HT1080 (cell line): ENCODE data around the gene FAM107B. TPM values are rescaled to one million over a fixed set of nuclear protein-coding genes. Genes with fewer than 3 reads are reported as not detected.

Source experiments
- DNase-seq: peaks from one replicate; pipeline ENCODE4 v3.0.0-alpha.2; 2015; ENCODE audit warnings: low read depth
- total RNA-seq: library from RNA; depleted of rRNA; stranded (reverse); fragments of >200 nt; shearing (Covaris generic); gene quantifications from 2 replicates; pipeline ENCODE4 v1.2.3, GENCODE V29; 2014

FAM107B gene
- total RNA-seq, 1 experiment from 2014 or later, result 9.8 TPM

DNA sequence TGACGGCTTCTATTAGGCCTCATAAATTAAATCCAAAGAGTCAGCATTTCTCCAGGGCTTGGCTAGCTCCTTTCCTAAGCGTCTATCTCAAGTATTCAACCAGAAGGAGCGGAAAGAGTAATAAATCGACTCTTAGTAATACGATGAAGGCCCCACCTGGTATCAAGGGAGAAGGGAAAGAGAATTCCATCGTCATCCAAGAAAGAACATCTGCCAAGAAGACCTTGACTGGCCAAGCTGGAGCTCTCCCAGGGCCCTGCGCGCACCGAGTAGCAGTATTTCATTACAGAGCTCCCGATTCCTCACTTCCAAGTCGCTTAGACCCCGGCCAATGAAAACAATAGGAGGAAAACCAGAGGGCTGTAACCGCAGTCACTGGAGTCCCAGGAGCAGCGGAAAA lies 266.0 kb downstream of the FAM107B start:
- DNase-seq, result no peak

DNA sequence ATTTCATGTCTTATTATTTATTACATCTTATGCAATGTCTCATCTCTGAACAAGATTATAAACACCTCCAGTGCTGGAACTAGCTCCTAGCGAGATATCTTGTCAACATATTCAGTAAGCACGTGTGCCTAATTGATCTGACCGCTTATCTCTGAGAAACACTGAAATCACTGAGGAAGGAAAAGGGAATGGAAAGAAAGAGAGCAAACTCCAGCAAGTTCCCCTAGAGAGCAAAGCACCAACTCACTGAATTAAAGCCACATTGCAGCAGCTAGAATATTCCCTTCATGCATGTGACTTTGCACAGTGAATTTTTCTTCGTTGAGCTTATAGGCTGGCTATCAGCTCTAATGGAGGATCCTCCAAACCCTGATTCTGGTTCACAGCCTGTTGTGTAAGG lies 266.9 kb downstream of the FAM107B start:
- DNase-seq, result no peak

DNA sequence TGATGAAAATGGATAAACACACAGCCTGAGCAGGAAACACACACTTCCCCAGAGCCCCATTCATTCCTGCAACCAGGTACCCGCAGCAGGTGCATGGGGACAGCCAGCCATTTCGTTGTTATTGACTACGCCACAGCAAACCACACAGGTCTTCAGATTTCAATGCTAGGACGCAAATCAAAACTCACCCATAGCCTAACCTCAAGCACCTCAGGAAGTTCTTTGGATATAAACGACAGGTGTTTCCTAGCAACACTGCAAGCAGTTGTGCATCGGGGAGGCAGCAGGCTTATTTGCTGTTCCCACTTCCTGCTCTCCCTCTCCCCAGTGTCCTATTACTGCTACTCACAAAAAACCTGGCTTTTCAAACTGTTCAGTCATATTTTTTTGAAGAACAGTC lies 267.5 kb downstream of the FAM107B start:
- DNase-seq, result peak; percentile 46

DNA sequence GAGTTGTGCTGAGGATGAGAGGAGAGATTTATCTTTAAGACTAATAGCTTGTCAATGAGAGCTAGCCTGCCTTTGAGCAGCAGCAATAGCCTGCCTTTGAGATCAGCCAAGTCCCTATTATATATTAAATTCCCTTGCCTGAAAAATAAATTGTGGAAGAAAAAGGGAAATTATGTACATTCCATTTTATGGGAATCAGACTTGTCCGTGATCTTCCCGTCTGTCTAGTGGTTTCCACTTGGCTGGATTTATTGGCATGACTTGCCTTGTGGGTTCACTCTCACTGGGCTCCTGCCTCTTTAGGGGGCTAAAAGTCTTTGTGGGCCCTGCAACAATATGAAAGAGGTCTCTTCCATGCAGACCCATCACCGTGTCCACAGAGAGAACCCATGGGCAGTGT lies 272.3 kb downstream of the FAM107B start:
- DNase-seq, result no peak

DNA sequence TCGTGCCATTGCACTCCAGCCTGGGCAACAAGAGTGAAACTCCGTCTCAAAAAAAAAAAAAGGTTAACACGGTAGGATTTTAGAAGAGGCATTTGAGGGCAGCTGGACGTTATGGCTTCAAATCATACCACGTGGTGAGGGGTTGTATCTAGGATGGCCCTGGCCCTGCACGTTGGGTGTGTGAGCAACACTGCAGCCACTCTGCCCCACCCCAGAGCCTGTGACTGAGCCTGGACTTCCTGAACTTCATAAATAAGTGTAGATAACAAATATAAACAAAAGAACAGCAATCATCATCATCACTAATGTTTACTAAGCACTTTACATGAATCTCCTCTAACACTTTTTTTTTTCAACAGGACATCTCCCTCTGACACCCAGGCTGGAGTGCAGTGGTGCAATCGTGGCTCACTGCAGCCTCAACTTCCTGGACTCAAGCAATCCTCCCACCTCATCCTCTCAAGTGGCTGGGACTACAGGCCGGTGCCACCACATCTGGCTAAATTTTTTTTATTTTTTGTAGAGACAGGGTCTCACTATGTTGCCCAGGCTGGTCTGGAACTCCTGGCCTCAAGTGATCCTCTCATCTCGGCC lies 274.4 kb downstream of the FAM107B start:
- DNase-seq, result no peak

DNA sequence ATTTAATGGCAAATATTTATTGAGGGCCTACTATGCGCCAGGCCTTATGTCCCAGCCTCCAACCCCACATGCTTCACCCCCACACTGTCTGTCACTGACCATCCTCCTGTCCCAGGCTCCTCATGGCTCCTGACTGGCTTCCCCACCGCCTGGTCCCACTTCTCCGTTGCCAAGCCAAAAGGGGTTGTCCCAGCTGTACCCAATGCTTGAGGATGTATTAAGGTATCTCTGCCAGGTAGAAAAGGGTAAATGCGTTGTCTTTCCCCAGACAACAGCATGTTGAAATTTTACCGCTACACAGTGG lies 275.1 kb downstream of the FAM107B start:
- DNase-seq, result no peak

DNA sequence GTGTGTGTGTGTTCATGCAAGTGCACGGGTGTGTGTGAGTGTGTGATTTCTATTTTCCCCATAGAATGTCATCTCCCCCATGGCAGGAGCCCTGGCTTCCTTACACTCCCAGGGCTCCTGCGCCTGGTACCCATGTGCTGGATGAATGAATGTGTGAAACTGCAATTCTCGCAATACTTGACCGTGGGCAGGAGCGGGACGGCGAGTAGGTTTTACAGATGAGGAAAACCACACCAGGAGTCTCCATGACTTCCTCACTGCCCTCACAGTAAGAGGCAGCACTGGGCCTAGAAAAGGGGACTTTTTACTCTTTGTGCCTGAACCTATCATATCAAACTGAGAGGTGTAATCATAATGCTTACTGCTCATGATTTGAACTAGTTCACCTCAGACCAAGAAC lies 276.4 kb downstream of the FAM107B start:
- no peak for DNase-seq

DNA sequence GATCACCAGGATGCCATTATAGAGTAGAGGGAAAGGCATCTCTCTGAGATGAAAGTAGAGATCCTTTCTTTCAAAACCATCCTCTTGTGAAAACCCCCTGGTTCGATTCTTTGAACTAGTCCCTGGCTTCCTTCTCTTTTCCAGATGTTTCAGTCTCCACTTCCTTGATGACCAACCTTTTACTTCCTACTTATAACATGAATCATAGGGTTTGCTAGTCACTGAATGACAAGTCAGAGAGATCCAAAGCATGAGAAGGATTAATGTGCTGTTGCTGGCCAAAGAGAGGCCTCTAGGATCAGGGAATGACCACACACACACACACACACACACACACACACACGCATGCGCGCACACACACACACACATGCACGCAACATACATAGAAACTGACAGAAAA lies 282.9 kb downstream of the FAM107B start:
- peak; percentile 48 for DNase-seq

DNA sequence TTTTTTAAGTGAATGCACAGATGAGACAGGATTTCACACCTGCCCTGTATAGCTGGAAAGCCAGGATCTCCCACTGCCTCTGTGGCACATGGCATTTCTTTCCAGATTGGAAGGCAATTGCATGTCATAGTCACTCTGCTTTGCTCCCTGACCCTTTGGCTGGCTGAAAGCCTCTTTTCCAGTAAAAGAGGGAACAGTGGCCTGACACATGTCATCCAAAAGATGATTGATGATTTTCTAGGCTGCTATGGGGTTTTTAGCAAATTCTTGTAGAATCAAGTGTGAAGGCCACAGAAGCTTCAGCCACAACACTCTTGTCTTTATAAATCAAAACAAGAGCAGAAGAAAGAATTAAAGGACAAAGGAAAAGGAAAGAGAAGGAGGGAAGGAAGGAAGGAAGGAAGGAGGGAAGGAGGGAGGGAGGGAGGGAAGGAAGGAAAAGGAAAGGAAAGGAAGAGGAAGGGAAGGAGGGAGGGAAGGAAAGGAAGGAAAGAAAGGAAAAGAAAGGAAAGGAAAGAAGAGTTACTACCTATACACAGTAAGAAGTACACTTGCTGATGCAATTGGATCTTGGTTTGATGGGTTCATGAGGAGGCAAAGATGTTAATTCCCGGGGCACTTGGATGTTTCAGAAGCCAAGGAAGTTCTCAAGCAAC lies 285.0 kb downstream of the FAM107B start:
- DNase-seq, result no peak

DNA sequence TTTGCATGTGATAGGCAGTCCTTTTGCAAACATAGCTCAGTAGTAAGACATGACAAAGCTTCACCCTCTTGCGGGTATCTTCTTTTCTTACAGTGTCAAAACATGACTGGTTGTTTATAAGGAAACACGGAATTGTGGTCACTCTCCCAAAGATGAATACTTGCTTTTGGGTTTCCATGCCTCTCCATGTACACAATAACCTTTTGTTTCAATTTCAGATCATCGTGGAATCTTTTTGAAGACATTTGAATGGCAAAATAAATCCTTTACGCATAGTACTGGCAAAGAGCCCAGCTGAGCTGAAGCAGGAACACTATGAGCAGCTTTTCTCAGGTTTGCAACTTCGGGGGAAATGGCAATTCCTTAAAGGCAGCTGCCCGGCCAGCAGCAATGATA lies 287.2 kb downstream of the FAM107B start:
- DNase-seq, result peak; percentile 49

DNA sequence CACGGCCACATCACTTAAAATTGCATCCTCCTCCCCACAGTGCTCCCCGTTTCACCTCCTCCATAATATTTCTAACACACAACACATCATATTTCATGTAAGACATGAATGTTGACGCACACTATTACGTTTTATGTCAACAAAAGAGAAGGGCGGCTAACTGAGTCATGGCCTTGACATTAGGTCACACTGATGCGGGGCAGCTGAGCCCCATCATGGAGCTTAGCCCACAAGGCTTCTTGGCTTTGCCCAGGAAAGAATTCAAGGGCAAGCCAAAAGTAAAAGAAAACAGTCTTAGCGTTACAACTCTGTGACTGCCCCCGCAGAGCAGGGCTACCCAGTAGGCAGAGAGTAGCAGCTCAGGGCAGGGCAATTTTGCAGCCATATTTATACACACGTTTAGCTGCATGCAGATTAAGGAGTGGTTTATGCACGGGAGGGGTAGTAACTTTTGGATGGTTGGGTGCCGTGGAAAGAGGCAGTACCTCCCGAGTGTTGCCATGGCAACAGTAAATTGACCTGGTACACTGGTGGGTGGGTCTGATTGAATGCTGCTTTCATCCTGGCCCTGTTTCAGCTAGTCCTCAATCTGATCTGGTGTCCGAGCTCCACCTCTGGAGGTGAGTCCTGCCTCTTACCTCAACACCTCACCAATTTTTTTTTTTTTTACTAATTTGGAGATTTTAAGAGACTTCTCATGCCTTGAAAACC lies 287.8 kb downstream of the FAM107B start:
- DNase-seq, result no peak

DNA sequence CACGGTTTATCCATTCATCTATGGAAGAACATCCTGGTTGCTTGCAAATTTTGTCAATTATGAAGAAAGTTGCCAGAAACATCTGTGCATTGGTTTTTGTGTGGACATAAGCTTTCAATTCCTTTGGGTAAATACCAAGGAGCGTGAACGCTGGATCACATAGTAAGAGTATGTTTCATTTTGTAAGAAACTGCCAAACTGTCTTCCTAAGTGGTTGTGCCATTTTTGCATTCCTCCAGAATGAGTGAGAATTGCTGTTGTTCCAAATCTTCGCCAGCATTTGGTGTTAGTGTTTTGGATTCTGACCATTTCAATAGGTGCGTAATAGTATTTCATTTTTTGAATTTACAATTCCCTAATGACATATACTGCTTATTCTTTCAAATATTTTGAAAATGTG lies 288.7 kb downstream of the FAM107B start:
- no peak for DNase-seq

DNA sequence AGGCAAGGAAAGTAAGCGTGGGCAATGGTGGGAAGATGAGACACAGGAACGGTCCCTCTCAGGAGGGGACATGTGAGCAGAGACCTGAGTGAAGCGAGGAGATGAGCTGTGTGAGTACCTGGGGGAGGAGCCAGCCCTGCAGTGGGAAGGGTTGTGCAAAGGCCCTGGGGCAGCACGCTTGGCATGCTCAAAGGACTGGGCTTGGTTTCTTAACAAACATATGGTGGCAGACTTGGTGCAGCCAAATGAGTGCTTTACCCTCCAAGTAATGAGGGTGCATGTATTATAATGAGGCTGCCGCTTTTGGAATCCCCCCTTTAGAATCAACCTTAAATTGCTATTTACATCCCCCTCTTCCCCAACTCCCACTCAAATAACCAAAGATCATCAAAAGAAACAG lies 291.3 kb downstream of the FAM107B start:
- no peak for DNase-seq

DNA sequence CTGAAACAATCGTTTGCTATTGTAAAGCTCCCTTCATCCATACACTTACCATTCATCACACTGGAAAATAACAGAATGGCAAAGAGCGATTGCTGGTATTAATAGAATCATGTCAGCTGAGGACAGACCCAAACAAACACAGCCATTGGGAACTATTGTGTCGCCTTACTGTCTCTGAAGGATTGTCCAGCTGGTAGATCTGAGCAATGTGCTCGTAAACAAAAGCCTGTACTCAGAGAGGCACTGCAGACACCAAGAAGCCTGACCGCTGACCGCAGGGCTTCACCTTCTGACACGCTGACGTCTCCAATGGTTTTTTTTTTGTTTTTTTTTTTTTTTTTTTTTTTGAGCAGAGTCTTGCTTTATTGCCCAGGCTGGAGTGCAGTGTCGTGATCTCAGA lies 292.9 kb downstream of the FAM107B start:
- DNase-seq, result peak; percentile 39

DNA sequence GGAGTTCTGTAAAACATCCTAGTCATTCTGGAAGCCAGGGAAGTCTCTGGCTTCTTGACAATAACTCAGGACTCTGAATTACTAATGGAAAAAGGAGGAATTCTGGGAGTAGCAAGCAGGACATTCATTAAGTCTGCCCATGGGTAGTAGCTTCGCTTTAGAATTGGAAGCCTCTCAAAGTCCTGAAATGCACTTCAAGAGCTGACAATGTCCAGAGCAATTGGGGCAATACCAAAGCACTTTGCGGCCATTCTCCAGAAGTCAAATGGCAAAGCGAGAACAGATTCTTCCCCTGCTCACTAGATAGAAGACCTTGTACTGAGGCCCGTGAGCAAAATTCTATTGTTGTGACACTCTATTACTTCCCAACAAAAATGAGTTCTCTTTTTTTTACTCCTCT lies 293.7 kb downstream of the FAM107B start:
- no peak for DNase-seq

DNA sequence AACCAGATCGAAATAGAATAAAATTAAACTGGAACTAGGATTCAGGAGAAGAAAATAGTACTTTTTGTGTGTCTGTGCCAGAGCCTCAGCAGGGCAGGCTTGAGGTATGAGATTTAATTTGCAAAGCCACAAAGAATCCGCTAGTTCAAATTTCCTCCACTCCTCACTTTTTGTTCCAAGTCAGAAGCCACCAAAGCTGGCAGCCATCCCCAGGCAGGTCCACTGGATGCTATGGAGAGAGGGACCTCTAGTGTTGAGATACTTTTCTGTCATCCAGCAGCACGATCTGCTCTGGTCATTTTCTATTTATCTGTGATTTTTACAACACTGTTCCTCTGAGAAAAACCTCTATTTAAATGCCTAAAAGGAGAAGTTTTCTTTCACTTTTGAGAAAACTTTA lies 296.1 kb downstream of the FAM107B start:
- DNase-seq, result peak; percentile 46

DNA sequence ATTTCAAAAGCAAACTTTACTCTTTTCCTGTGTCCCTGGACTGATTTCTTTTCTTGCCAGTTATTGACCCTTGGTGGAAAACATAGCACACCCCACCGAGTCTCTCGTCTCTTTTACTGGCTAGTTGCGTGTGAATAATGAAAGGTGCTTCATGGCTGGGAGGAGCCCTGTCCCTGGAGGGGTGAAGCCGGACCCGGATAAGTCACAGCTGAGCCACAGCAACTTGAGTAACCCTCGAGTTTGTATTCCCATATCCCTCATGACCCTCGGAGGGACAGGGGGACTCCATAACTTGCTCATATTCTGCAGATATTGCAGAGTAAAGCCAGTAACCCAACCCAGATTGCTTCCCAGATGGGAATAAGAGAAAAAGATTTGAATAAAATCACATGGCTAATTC lies 296.5 kb downstream of the FAM107B start:
- no peak for DNase-seq

DNA sequence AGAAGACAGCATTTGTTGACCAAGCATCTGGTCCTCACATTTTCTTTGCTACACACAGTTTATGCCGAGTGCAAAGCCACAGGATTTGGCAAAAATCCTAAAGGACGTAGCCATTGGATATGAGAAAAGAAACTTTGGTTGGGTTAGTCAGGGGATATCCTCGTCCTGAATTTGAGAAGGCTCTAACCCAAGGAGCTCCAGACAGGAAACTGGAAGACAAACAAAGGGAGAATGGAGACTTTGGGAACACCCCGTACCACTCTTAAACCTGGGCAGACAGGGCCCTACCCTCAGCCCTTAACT lies 297.3 kb downstream of the FAM107B start:
- no peak for DNase-seq

DNA sequence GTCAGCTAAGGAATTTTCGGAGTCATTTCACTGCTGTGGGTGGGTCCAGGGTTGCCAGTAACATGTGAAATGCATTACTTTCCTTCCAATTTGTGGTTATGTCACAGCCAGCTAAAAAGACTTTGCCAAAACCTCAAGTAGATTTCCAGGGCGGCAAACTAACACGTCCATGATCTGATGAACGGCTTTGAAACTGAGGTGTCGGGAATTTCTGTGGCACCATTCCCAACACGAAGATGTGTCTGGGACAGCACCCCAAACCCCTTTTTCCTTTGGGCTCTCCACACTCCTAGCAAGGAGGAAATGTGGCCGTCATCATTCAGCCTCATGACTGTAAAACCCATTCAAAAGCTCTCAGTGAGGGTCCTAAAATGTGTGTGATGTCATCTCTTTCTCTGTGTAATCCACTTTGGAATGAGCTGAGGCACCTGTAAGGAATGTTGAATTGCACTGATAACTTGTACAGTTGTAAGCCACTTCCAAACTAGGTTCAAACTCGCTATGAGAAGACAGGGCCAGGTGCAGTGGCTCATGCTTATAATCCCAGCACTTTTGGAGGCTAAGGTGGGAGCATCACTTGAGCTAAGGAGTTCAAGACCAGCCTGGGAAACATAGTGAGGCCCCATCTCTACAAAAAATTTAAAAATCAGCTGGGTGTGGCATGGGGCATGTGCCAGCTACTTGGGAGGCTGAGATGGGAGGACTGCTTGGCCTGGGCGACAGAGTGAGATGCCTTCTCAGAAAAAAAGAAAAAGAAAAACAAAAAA lies 297.9 kb downstream of the FAM107B start:
- DNase-seq, result peak; percentile 83

DNA sequence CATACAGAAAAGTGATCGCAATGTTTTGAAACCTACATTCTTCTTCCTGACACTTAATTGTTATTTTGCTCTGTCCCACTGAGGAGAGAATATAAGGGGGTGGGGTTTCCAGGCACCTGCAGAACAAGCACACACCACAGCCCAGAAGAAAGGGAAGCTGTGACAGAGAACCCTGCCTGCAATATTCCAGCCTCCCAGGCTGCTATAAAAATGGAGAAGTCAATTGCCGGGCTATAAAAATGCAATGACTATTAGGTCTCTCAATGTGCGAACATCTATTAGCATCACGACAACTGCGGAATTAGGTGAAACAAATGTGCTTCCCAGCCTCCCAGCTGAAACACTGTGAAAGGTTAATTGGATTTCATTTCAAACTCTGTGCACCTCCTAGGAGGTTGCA lies 298.7 kb downstream of the FAM107B start:
- DNase-seq, result no peak

DNA sequence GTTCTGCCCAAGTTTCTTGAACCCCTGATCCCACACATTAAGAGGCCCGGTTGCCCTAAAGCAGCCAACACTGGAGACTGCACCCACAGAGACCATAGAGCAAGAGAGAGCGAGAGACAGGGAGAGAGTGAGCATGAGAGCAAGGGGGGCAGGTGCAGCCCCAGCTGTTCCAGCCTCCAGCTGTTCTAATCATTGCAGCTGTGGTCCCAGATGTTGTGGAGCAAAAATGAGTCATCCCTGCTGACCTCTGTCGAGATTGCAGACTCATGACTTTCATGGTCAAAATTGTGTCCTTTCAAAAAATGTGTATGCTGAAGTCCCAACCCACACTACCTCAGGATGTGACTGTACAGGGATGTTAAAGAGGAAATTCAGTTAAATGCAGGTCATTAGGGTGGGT lies 300.0 kb downstream of the FAM107B start:
- no peak for DNase-seq

DNA sequence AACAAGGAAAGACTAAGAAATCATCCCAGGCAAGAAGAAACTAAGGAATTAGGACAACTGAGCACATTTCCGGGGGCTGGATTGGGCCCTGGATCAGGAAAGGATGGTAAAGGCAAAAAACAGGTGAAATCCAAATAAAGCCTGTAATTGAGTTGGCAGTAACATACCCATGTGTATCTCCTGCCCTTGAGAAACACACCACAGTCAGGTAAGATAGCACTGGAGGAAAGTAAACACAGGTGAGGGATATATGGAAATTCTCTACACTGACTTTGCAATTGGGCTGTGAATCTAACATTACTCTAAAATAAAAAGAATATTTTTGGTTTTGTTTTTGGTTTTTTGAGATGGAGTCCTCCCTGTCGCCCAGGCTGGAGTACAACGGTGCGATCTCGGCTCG lies 303.8 kb downstream of the FAM107B start:
- no peak for DNase-seq

DNA sequence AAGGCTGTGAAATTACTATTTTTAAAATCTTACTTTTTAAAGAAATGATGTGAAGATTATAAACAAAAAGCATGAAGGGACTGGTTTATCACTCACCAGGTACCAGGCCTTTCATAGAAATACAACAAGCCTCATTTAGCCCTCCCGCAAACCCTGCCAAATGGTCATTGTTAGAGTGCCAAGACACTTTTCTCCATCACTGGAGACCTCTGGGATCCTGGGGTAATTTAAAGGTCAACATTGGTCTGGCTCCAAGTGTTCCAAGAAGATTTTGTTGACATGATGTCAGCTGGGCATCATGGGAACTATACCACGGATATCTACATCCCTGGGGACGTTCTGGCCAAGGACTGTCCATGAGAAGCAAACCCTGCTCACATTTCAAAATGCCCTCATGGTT lies 306.0 kb downstream of the FAM107B start:
- DNase-seq, result no peak
